Measurements from ENCODE around the gene ARHGAP8.
"Not testable (repeated sequence)": the region's sequence is repeated elsewhere in the genome, so short reads cannot be mapped to it uniquely, and the experiment has no call there.

ARHGAP8 gene

DNA sequence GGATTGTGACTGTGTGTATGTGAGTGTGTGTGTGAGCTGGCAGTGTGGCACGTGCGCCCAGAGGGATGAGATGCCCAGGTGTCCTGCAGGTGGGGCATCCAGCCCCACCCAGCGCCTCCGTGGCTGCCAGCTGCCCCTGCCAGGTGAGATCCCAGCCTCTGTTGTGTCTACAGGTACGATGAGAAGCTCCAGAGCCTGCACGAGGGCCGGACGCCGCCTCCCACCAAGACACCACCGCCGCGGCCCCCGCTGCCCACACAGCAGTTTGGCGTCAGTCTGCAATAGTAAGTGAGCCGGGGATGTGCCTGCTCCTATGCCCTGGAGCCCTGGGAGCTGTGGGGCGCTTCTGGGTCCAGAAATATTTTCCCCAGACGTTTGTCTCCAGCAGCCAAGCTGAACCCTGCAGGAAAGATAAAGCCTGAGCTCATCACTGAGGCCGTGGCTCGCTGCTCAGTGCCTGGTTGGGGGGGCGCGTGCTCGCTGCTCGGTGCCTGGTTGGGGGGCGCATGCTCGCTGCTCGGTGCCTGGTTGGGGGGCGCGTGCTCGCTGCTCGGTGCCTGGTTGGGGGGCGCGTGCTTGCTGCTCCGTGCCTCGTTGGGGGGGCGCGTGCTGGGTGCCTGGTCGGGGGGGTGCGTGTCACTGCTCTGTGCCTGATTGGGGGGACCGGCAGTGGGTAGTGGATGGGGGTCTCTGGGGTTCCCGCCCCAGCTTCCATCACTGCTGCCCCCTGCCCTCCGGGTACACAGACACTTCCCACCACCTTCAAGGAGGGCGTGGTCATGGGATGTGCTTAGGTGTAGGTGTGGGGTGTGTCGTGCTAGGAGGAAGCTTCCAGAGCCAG lies 73.2 kb downstream of the ARHGAP8 start:
- DNase-seq (ENCODE audit: low read depth in 3 of 3), result no peak

DNA sequence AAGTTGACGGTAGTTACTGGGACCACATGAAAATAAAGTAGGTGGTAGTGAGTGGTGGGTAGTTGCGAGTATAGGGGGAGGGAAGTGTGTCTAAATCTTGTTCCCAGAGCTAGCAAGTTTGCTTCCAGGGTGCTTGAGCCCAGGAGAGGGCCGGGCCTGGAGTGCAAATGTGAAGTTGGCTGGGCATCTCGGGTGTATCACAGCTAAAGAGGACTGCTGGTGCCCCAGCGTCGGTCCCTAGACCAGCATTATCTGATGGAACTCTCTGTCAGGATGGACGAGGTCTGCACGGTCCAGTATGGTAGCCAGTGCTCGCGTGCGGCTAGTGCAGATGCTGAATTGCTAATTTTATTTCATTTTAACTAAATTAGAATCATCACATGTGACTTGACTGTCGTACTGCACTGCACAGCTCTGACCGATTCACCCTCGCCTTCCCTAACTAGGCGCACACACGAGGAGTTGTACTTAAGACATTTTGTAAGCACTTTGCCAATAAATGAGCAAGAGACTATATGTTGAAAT lies 75.4 kb downstream of the ARHGAP8 start:
- DNase-seq (ENCODE audit: low read depth in 3 of 3), result no peak

GRCh38 chr22:44828193-44828592 lies 75.8 kb downstream of the ARHGAP8 start:
- DNase-seq (ENCODE audit: low read depth in 3 of 3), result peak in 1 of 3 experiments; percentile 15

- no peak for DNase-seq (ENCODE audit: low read depth in 3 of 3)
Measured at GRCh38 chr22:44831885-44832284, 79.5 kb downstream of the ARHGAP8 start.

- no peak for DNase-seq (ENCODE audit: low read depth in 3 of 3)
Measured at GRCh38 chr22:44834065-44834464, 81.7 kb downstream of the ARHGAP8 start.

- DNase-seq (ENCODE audit: low read depth in 3 of 3), result no peak
Measured at GRCh38 chr22:44837481-44837880, 85.1 kb downstream of the ARHGAP8 start.

DNA sequence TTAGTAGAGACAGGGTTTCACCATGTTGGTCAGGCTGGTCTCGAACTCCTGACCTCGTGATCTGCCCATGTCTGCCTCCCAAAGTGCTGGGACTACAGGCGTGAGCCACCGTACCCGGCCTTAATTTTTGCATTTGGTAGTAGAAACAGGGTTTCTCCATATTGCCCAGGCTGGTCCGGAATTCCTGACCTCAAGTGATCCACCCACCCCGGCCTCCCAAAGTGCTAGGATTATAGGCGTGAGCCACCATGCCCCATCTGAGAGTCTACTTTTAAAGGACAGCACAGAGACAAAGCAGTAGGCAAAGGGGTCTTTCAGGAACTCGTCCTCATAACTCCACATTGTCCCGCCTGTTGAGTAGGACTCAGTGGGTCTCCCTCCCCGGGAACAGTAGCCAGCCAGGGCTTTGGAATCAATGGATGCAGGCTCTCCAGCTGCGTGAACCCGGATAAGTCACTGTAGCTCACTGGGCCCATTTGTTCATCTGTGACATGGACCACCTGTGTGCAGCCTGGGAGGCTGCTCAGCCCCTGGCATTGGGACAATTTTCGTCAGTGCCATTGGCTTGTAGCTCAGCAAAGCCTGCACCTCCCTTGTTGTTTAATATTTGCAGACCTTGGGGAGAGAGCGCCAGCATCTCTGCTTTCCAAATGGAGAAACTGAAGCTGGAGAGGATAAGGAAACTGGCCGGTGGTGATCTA lies 86.1 kb downstream of the ARHGAP8 start:
- no peak for DNase-seq (ENCODE audit: low read depth in 3 of 3)

GRCh38 chr22:44839061-44839460 lies 86.7 kb downstream of the ARHGAP8 start:
- DNase-seq (ENCODE audit: low read depth in 3 of 3), result no peak

- DNase-seq (ENCODE audit: low read depth in 3 of 3), result no peak
Measured at GRCh38 chr22:44839721-44840120, 87.3 kb downstream of the ARHGAP8 start.

- no peak for DNase-seq (ENCODE audit: low read depth in 3 of 3)
Measured at GRCh38 chr22:44840611-44841322, 88.4 kb downstream of the ARHGAP8 start.

DNA sequence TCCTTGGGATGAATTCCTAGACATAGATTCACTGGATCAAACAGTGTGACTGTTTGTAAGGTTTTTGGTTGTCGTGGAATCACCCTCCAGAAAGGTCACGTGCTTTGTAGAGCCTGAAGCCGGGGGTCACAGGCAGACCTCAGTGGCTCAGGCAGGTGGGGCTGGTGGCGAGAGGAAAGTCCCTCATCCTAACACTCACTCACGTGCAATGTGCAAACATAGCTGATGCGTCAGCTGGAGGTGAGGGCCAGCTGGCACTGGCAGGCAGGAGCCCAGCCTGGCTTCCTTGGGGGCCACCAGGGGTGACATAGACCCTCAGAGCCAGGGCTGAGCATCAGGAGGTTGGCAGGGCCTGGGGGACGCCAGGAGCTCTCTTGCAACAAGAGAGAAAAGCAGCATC lies 90.0 kb downstream of the ARHGAP8 start:
- no peak for DNase-seq (ENCODE audit: low read depth in 3 of 3)

- DNase-seq (ENCODE audit: low read depth in 3 of 3), result no peak
Measured at GRCh38 chr22:44845191-44845590, 92.8 kb downstream of the ARHGAP8 start.

DNA sequence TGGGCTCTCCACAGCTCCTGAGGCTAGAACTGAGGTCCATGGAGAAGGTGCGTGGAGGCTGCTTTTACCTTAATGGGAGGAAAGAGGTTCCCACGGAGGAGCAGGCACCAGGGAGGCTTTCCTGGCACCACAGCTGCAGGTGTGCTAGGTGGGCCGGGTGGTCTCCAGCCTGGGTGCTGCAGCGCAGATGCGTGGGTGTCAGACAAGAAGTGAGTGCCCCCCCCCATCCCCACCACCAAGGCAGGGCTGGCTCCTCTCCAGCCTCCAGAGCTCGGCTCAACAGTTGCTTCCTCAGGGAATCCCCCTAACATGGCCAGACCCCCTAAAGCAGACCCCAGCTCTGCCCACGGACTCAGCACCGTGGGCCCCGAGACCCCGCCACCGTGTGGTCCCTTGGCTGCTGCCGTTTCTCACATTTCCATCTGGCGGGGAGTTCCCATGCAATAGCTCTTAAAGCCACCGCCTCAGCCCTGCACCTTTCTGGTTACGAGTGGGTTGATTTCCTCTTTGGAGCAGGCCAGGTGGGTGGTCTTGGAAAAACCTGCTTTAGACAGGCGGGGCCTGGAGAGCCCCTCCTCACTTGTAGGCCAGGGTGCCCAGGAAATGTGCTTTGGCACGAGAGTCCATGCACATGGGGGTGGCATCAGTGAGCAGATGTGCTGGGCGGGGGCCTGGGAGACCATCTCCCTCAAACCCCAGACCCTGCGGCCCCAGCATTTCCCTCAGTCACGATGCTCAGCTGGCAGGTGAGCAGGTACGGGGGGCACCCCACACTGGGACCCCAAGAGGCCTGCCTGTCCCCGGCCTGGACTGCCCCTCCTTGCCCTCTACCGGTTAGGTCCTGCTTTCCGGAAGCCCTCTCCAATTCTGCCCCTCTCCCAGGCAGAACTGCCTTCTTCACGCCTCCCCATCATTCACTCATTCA lies 93.7 kb downstream of the ARHGAP8 start:
- no peak for DNase-seq (ENCODE audit: low read depth in 3 of 3)

GRCh38 chr22:44846726-44847275 lies 94.4 kb downstream of the ARHGAP8 start:
- no peak for DNase-seq (ENCODE audit: low read depth in 3 of 3)

GRCh38 chr22:44847380-44847779 lies 95.0 kb downstream of the ARHGAP8 start:
- no peak for DNase-seq (ENCODE audit: low read depth in 3 of 3)

- no peak for DNase-seq (ENCODE audit: low read depth in 3 of 3)
Measured at GRCh38 chr22:44847892-44848291, 95.5 kb downstream of the ARHGAP8 start.

GRCh38 chr22:44848296-44848741 lies 95.9 kb downstream of the ARHGAP8 start:
- no peak for DNase-seq (ENCODE audit: low read depth in 3 of 3)

DNA sequence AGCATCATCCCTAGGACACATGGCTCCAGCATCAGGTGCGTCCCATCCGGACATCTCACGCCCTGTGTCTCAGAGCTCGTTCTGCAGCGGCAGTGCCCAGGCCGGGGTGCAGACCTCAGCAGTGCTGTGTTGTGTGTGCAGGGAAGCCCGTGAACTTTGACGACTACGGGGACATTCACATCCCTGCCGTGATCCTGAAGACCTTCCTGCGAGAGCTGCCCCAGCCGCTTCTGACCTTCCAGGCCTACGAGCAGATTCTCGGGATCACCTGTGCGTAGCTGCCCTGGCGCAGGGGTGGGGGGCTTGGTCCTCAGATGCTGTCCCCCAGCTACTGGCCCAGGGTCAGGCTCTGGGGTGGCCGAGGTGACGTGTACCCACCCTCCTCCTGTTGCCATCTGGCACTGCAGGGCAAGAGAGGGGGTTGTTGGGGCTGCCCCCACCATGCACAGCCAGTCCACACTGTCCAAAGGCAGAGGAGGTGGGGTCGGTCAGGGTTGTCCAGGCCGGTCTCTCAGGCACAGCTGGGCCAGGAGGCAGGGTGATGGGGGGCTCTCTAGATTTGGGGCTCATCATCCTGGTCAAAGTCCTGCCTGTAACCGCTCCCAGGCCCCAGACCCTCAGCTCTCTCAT lies 96.5 kb downstream of the ARHGAP8 start:
- no peak for DNase-seq (ENCODE audit: low read depth in 3 of 3)

GRCh38 chr22:44850946-44851345 lies 98.6 kb downstream of the ARHGAP8 start:
- DNase-seq (ENCODE audit: low read depth in 3 of 3), result no peak

DNA sequence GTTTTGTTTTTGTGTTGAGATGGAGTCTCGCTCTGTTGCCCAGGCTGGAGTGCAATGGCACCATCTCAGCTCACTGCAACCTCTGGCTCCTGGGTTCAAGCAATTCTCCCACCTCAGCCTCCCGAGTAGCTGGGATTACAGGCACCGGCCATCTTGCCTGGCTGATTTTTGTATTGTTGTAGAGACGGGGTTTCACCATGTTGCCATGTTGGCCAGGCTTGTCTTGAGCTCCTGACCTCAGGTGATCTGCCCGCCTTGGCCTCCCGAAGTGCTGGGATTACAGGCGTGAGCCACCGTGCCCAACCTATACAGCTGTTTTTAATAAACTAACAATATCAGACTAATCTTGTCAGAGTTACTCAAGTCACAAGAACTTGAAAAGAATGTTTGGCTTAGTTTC lies 102.3 kb downstream of the ARHGAP8 start:
- DNase-seq (ENCODE audit: low read depth in 3 of 3), result not testable (repeated sequence)
